HG03135 (cell line): ENCODE data around the gene SCAANT1.

Experiments
- ATAC-seq: cut with Tn5 transposase; IDR thresholded peaks from one replicate; pipeline ENCODE4 v1.9.1; 2021; ENCODE audit warnings: mild to moderate bottlenecking, moderate library complexity; ENCODE audit not compliant: unreplicated experiment

The SCAANT1 gene

DNA sequence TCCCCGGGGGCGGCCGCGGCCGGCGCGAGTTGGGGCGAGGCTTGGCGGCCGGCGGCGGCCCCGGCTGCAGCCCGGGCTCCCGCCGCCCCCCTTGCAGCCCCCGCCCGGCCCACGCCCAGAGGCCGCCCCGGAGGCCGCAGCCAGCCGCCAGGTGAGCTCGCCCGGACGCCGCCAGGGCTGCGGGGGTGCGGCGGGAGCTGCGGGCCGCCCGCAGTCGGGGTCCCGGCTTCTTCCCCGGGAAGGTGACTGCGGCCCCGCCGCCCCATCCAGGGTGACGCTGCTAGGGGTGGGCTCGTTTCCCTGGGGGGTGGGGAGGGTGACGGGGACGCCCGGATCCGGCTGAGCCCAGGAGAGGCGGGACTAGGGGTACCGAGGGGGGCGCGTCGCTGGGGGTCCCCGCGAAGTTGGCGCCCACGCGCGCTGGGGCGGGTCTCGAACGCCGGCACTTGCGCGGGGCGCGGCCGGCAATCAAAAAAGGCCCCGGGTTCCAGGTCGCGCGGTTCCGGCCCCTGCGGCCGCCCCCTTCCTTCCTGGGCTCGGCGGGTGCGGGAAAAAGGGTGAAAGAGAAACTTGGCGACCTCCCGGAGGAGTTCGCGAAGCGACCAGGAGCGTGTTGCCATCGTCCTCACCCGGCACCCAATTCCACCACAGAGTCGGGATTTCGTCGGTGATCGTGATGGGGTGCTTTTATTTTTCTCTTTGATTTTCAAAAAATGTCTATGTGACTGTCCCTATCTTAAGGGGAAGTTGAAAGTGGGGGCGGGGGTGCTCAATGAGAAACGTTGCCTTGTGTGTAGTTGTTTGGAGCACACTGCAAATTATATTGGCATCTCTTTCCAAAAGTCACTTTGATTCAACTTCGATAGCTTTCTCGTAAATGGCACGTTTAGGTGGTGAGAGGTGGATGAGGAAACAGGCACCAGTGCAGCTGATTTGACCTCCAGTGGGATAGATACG, 47.9 kb downstream of the SCAANT1 start:
- peak; percentile 46 for ATAC-seq

DNA sequence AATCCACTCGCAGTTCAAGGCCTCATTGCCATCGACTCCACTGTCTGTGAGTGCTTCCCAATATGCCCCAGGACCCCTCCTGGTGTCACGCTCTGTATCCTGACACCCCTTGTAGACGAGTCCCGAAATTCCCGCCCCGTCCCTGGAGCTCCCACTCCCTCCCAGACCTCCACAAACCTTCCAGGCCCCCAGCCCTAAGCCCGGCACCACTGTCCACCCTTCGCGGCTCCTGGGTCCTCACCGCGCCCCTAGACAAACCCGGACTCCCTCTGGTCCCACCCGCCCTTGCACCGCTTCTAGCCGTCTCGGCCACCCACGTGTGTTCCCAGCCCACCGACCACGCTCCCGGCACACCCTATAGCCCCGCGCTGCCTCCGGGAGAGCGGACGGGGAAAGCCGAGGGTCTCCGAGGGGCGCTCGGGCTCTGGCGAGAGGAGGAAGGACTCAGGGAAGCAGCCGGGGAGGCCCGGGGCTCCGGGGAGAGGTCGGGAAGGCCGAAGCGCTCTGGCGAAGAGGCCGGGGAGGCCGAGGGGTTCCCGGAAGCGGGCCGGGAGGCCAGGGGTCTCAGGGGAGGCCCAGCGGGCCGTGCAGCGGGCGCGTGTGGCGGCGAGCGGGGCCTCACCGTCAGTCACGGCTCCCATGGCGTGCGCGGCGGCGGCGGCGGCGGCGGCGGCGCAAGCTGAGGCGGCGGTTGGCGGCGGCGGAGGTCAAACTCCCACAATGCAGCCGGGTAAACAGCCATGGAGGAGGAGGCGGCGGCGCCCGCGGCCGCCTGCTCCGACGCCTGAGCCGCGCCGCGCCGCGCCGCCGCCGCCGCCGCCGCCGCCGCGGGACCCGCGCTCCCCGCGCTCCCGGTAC, 48.8 kb downstream of the SCAANT1 start, which contains the start of the genes ATXN7 and THOC7:
TSS of gene ATXN7 (plus strand) at position 718 of the 858 bp plus-strand sequence. CDS start 48,732 bp downstream, outside the sequence.
TSS of gene THOC7 (minus strand) at position 656 of the 858 bp plus-strand sequence. CDS start at position 641, 15 bp downstream.
- ATAC-seq: peak; percentile 73

DNA sequence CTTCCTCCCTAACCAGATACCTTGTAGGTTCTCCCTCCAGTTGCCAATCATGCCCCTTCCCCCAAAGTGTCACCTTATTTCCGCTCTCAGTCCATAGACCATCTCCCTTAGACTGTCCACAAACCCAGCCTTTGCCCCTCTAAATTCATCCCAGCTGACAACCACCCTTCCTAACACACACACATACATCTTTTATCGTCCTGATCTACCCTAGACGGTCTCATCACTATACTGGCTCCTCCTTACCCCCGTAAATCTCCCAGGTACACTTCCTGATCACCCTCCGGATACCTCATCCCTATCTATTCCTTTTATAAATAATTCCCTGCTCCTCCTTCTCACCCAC, 49.4 kb downstream of the SCAANT1 start:
- ATAC-seq: no peak
